ENCODE measurements around the gene TRDMT1.

TRDMT1 gene

DNA sequence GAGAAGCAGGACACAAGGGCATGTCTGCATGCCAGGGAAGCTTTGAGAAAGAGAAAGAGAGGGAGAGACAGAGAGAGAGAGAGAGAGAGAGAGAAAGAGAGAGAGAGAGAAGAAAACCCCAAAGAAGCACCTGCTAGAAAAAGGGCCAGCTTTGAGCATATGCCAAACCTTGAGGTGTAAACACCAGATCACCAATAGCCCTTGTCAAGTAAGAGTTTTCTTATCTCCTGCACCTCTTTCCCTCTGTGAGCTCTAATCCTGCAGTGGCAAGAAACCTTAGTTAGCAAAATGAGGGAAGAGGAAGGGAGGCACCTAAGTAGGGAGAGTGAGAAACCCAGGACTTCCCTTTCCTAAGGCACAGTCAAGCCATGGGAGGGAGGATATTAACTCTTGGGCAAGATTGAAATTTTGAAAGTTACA lies 11.3 kb upstream of the TRDMT1 start:
- no peak for DNase-seq (ENCODE audit: low read depth in 3 of 3, low spot score in 1 of 3)

DNA sequence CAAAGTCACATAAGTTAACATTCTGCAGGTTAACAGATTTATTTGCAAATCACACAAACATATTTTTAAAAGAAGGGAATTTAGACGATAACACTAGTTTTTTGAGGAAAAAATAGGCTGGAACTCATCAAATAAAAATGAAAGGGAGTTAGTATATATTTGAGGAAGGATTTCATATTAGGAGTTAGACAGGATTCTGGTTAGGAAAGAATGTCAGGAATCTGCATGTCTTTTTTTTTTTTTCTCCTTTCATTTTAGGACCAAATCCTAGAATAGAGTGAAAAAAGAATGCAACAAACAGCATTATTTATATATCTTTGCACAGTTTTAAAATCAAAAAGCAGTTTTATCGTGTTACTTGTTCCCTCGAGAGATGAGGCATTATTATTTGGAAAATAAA lies 8.9 kb upstream of the TRDMT1 start:
- DNase-seq (ENCODE audit: low read depth in 3 of 3, low spot score in 1 of 3), result no peak

DNA sequence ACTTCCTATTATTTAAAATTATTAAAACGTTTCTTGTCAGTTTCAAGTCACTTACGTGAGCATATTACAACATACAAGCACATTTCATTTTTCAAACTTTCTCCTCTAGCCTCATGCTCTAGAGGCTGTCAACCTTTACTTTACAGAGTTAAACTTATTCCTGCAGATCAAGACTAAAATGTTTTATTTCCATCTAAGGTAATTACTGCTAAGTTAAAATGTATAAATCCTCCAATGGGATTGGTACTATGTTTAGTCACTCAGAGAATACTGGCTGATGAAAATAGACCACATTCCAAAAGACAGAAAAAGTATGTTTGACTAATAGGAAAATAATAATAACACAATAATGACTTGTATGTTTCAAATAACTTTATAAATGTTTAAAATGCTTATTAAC lies 8.4 kb upstream of the TRDMT1 start:
- DNase-seq (ENCODE audit: low read depth in 3 of 3, low spot score in 1 of 3), result no peak

DNA sequence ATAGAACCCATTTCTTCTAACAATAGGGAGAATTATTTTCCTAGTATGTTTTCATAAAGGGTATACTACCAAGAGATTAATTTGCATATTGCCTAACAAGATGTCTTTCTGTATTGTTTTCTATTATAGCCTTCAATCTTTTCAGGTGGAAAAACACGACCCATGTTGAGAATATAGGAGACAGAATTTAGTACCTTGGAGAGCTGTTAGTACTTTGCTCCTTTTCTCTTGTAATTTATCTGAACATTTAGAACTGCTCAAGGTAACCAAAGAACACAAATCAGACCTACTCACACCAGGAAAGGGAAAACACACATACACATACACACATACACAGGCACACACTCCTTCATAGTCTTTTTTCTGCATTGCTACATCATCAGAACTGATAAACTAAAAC lies 7.8 kb upstream of the TRDMT1 start:
- DNase-seq (ENCODE audit: low read depth in 3 of 3, low spot score in 1 of 3), result no peak

DNA sequence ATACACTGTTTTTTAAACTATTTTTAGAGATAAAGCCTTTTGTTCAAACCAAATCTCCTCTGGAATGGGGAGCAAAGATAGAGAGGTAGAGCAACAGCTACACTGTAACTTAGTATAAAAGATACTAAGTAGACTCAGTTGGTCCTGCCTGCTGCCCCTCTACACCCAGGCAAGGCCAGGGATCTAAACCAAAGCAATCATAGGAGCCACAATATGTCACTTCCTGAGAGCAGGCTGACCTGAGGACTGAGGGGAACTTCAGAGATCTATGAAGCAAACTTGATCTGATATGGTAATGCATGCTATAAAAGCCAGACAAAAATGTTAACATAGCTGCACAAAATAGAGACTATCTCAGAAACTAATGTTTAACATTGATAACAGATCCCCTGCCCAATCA lies 7.0 kb upstream of the TRDMT1 start:
- DNase-seq (ENCODE audit: low read depth in 3 of 3, low spot score in 1 of 3), result no peak

DNA sequence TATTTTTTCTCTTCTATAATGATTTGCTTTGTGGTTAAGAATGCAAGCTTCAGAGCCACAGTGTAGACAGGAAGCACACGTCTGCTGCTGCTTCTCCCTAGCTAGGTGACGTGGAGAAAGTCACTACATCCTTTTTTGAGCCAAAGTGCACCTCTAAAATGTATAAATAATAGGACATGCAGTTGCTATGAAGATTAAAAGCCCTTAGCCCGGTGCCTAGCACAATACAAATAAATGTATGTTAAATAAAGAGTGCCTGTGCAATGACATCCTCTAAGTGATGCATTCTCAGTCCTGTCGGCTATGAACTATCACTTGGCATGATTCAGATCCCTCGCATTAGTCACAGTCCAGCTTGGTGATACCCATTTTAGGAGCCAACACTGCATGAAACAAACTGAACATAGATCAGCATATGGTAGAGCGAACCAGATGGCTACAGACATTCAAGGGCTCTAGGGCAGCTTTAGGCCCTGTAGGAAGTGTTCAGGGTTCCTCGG lies 4.8 kb upstream of the TRDMT1 start:
- no peak for DNase-seq (ENCODE audit: low read depth in 3 of 3, low spot score in 1 of 3)

DNA sequence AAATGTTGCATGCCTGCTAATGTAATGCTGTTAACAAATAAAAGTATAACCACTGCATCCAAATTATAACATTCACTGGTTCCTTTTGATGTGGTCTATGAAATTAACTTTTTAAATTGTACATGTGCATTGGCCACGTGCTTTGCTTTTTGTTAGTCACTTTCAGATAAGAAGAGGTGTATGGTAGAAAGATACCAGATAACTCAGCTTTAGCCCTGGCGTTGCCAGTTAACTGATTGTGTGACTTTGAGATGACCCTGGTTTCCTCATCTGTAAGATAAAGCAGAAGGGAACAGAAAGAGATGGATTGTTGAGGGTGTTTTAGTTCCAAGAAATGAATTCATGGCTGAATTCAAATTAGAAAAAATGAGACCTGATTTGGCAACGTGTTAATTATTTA lies 1.9 kb upstream of the TRDMT1 start:
- no peak for DNase-seq (ENCODE audit: low read depth in 3 of 3, low spot score in 1 of 3)

DNA sequence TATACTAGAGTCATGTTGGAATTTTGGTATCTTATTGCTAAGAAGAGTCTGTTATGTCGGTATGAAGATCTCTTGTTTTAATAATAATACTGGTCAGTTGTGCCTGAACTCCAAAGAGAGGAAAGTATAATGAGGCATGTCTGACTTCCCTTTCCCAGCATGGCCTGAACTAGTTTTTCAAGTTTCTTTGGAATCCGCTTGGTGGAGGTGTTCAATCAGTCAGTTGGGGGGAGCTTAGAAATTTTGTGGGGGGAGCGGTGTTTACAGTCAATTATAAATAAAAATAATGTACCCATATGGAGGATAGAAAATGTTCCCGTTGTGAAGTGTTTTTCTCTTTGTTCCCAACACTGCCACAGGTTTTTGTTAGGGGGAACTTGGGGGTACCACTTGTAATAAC lies 1.5 kb upstream of the TRDMT1 start:
- no peak for DNase-seq (ENCODE audit: low read depth in 3 of 3, low spot score in 1 of 3)

DNA sequence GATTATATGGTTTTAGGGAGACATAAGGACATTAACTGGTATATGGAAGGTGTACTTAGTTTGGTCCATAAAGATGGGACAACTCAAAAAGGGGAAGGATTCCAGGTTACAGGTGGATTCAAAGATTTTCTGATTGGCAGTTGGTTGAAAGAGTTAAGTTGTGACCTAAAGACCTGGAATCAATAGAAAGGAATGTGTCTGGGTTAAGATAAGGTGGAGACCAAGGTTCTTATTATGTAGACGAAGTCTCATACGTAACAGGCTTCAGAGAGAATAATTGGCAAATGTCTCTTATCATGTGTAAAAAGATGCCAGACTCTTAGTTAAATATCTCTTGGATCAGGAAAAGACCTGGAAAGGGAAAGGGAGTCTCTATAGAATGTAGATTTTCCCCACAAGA lies 1.0 kb upstream of the TRDMT1 start:
- no peak for DNase-seq (ENCODE audit: low read depth in 3 of 3, low spot score in 1 of 3)

DNA sequence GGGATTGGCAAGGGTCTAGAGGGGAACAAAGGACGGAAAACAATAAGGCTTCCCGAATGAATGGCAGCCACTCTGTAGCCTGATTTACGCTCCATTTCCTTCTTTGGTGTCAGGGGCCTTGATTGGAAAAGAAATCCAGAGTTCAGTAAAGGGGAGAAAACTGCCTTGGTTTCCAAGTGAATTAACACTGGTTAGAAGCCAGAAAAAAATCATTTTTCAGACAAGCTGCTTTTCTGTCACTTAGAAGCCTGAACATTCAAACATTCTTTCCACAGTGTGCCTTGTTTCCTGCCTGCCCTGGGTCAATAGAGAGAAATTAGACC lies 283 bp upstream of the TRDMT1 start:
- no peak for DNase-seq (ENCODE audit: low read depth in 3 of 3, low spot score in 1 of 3)

DNA sequence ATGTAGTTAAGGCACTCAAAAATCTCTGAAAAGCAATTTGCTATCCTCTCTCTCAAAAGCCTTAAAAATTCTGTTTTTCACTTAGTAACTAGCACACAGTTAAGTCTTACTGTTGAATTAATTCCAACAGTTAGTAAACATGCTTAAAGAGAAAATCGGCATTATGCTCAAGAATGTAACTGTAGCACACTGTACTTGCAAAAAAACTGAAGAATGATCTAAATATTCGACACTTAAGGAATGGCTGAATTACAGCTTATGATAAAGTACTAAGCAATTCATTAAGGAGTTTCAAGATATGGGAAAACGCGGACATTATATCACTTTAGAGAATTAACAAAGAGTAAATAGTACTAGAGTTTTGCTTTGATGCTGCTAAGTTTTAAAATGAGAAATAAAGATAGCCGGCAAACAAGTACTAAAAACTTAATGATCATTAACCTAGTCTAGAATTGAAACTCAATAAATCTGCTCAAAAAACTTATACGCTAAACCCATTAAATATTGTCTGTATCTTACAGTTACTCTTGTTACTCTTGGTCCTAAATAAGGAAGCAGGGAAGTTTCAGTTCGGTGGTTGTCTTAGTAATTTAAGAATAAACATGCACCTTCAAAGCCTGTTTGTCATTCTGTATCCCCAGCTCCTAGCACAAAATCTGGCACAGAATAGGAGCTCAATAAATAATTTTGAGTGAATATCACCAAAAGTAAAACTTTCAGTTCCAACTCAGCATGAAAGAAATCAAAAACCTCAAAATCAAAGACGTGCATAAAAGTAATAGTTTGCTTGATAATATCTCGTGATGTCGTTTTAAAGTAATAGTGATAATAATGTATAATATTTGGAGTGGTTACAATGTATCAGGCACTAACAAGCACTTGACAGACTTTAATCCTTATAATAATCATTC lies 1.2 kb downstream of the TRDMT1 start:
- no peak for DNase-seq (ENCODE audit: low read depth in 3 of 3, low spot score in 1 of 3)

DNA sequence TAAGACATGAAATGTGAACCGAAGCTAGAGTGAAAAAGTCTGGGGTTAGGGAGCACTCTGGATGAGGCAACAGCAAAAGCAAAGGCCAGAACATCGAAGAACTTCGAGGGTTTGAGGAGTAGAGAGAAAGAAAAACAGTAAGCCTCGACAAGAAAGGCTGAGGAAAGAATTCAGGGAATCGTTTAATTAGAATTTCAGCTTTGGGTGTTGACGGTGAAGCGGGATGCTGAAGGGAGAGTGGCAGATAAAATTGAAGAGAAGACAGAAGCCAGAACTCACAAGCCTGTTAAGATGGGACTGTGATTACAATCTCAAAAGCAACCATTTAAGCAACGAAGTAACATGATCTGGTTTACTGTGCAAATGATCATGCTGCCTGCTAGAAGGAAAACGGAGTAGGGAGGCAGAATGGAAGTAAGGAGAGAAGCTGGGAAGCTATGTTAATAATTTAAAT lies 2.1 kb downstream of the TRDMT1 start:
- no peak for DNase-seq (ENCODE audit: low read depth in 3 of 3, low spot score in 1 of 3)

DNA sequence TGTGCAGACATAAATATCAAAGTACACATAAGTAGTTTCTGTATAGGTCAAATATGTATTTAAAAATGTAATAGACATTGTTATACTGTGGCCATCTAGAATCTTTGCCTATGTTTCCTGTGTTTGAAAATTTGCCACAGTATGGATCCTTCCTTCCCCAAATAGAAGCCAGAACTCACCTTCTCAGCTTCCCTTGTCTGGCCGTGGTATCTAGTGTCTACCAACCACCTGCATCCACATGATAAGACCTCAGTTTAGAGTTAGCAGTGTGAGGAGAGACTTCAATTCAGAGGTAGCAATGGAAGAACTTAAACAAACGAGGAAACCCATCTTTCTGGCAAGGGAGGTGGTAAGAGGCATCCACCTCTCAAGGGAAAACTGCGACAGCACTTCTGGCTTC lies 4.9 kb downstream of the TRDMT1 start:
- DNase-seq (ENCODE audit: low read depth in 3 of 3, low spot score in 1 of 3), result no peak

DNA sequence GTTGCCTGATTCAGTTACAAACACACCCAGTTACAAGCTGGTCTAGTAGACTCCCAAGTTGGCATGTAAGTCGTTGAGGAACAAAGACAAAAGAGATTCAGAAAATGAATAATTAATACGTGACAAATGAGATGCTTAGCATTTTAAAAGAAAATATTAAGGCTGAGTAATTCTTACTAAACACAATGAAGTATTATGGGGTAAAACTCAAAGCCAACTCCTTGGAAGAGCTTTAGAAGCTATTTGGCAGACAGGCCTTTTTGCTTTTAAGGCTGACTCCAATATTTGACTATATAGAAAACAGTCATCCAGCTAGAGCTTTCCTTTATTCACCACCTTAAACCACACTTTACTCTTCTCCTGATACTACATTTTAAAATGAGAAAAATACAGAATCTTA lies 5.4 kb downstream of the TRDMT1 start:
- DNase-seq (ENCODE audit: low read depth in 3 of 3, low spot score in 1 of 3), result no peak

DNA sequence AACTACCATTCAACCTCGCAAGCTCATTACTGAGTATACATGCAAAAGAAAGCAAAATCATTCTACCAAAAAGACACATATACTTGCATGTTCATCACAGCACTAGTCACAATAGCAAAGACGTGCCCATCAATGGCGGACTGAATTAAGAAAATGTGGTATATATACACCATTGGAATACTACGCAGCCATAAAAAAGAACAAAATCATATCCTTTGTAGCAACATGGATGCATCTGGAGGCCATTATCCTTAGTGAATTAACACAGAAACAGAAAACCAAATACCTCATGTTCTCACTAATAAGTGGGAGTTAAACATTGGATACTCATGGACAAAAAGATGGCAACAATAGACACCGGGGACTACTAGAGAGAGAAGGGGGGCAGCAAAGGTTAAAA lies 6.4 kb downstream of the TRDMT1 start:
- no peak for DNase-seq (ENCODE audit: low read depth in 3 of 3, low spot score in 1 of 3)

DNA sequence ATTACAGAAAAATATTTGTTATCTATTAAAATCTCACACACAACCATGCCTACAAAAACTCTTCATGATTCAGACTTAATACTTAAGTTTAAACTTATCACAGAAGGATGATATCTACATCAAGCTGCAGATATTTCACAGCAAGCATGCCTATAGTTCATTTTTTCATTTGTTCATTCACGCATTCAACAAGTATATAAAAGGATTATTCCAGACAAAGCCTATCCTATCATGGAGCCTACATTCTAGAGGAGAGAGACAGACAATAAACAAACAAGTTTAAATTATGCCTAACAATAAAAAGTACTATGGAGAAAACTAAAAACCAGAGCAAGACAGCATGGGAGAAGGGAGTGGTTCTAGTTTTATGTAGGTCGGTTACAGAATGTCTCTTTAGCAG lies 10.9 kb downstream of the TRDMT1 start:
- DNase-seq (ENCODE audit: low read depth in 3 of 3, low spot score in 1 of 3), result no peak

DNA sequence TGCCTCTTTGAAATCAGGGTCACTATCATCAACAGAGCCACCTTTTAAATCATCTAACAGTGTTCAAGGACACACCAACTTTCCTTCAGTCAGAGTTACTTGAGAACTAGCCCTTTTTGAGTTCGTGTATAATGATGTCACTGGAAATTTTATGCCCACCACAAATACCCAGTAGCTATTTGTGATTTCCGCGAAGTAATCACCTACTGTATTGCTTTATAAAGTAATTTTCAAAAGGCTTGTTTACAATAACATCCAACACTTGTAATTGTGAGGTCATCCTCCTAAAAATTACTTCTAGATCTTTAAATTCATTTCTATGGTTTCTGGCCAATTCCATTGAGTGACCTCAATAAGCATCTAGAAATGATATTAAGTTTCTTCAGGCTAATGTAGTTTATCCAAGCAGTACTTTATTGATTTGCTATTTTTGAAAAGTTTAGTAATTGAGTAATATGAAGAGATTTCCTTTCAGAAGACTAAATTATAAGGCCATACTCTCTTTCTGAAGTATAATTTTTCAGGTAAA lies 12.8 kb downstream of the TRDMT1 start:
- no peak for DNase-seq (ENCODE audit: low read depth in 3 of 3, low spot score in 1 of 3)

DNA sequence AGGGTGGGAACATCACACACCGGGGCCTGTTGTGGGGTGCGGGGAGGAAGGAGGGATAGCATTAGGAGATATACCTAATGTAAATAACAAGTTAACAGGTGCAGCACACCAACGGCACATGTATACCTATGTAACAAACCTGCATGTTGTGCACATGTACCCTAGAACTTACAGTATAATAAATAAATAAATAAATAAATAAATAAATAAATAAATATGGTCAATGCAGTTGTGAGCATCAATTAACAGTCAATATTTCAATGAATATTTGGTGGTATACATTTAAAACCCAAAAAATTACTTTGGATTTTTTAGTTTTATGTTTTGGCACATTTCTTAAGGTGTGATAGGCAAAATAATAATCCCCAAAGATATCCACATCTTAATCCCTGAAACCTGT lies 15.6 kb downstream of the TRDMT1 start:
- DNase-seq (ENCODE audit: low read depth in 3 of 3, low spot score in 1 of 3), result no peak

DNA sequence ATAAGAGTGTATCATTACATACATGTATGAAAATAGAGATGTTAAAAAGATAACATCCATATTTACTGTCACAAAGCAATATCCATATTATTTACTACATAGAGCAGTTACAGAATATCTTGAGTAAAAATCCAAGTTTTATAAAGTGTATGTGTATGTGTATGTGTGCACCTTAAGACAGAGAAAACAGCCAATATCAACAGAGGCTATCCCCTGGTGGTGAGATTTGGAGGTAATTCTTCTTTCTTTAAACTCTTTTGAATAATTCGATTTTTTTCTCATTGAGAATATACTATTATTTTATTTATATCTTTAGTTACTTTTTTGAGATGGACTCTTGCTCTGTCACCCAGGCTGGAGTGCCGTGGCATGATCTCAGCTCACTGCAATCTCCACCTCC lies 18.4 kb downstream of the TRDMT1 start:
- no peak for DNase-seq (ENCODE audit: low read depth in 3 of 3, low spot score in 1 of 3)

DNA sequence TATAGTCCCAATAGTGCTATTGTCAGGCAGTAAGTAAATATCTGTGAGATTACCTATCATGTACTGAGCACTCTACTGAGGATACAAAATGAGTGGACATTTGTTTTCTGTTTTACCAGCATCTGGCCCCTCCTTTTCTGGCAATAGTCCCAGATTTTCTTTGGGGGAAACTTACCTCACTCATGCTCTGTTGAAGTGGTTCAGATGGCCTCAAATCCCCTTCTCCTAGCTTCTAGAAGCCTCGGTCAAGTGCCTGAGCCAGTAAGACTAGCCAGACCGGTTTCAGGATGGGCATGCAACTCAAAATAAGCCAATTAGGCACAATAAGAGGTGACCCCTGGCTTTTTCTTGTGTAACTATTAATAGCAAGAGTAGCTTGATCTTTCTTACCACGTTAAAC lies 19.7 kb downstream of the TRDMT1 start:
- no peak for DNase-seq (ENCODE audit: low read depth in 3 of 3, low spot score in 1 of 3)

DNA sequence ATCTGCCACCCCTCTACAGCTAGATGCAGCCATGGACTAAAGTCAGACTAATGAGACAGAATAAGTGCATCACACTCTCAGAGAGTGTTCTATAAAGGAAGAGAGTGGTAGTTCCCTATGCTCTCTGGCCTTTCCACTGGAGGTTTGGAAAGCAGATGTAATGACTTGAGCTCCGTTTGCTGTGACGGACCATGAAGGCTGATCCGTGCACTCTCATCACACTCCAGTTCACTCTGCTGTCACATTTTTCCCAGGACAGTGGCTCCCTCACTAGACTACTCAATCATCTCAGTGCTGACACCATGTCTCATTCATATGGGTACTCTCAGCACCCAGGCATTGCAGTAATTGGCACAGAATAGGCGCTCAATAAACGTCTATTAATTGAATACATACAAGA lies 20.4 kb downstream of the TRDMT1 start:
- DNase-seq (ENCODE audit: low read depth in 3 of 3, low spot score in 1 of 3), result no peak

DNA sequence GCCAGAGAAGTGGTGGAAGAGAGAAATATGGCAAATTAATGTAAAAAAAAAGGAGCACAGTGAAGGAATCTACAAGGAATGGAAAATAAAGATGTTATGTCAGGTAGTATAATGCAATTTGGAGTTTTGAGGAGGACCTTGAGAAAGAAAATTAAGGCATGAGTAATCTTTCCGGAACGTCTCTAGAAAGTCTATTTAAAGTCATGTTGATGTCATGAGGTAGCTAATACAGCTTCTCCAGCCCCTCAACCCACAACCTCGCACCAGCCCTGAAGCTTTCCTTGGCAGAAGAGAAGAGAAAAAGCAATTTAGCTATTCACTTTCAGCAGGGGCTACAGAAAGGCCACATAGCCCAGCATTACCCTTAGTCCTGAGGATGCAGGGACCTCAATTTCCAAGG lies 22.5 kb downstream of the TRDMT1 start:
- DNase-seq (ENCODE audit: low read depth in 3 of 3, low spot score in 1 of 3), result no peak

DNA sequence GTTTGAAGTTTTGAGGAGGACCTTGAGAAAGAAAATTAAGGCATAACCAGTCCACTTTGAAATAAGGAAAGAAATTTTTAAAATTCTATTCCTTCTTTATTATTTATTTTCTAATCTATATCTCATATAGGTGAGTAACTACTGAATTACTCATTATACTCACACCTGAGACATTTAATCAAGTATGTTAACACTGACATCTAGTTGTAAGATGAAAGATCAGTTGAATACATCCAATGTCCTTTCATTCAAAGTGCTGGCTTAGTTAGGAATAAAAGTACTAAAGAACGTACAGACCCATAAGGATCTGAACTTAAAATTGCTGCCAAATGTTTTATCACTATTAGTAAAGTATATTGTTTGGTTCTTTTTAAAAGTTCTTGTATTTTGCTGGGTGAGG lies 23.5 kb downstream of the TRDMT1 start:
- DNase-seq (ENCODE audit: low read depth in 3 of 3, low spot score in 1 of 3), result no peak
